Amniotic epithelial cell (primary cell): ENCODE measurements around the gene NKX1-1.

Source experiments
- DNase-seq: peaks from one replicate; pipeline ENCODE4 v3.0.0-alpha.2; 2010; ENCODE audit warnings: low read depth

Gene NKX1-1

DNA sequence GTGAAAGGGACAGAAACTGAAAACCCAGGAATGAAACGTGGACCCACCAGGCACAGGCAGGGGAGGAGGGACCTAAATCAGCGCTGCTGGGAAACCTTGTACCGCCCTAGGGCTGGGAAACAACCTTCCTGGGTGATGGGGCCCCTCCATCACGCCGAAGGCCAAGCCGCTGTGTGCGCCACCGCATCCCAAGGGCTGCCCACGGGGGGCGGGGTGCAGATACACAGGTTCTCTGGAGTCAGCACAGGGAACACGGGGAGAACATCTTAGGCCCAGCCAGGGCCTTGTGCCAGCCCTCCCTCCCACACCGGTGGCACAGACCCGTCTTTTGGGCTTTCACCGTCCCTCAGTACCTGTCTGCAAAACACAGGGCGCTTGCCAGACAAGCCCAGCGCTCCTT is 46.3 kb downstream of the NKX1-1 start:
- DNase-seq, result no peak

DNA sequence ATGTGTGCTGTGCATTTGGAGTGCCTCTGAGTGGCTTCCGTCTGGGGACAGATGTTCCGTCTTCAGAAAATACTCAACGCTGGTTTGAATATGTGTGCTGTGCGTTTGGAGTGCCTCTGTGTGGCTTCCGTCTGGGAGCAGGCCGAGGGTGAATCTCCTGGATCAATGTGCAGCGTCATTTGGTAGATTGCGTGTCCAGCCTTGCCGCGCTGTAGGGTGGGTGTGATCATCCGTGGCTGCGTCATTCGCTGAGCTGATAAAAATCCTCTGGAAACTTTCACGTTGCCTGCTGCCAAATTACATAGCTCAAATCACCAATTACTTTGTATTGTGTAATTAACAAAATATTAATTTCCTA is 47.1 kb downstream of the NKX1-1 start:
- no peak for DNase-seq

- DNase-seq, result no peak
Measured at GRCh38 chr4:1358421-1359143, 47.7 kb downstream of the NKX1-1 start.

- no peak for DNase-seq
Measured at GRCh38 chr4:1357356-1358248, 48.6 kb downstream of the NKX1-1 start.

DNA sequence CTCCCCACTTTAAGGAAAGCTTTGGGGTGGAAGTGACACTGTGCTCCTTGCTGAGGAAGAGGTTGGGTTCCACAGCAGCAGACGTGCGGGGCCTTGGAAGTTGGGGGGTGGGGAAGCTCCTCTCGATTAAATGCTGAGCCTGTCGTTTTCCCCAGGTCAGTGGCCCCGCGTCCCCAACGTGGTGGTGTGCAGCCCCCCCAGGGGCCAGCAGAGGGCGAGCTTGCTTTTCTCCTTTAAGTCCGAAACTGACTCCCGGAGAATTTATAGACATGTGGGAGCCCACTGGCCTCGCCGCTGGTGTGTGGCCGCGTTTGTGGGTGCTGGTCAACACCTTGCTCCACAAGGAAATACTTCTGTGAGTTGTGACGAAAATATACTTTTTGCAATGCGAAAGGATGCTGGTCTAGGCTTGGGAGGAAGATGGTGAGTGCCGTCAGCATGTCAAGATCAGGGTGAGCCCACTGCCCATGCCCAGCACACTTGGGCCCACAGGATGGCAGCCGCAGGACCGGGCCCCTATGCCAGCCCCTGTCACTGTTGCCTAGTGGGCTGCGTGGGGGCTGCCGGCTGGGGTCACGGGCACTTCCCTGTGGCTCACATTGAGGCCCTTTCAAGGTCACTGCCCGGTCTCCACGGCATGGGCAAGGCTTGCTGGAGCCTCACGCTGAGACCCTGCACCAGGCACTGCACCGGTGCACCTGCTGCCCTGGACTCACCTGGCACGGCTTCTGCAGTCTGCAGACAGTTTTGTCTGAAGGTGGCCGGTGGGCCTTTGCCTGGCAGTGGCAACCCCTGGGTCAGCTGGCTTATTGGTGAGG is 49.9 kb downstream of the NKX1-1 start:
- DNase-seq, result peak; percentile 50

DNA sequence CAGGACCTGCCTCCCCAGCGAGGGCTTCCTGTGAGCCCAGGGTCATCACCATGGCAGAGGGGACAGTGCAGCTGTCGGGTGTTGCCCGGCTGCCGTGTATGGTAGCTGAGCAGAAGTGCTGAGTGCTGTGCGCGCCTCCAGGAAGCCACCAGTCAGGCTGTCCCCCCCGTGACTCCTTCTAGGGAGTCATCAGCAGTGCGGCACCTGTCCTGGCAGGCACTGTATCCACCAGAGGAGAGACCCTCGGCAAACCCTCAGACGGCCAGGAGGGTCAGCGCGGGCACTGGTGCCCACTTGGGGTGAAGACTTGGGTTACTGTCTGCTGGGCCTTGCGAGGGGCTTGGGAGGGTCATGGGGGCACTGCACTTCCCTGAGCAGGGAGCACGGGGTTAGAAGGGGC is 50.9 kb downstream of the NKX1-1 start:
- no peak for DNase-seq

- no peak for DNase-seq
Measured at GRCh38 chr4:1354983-1355275, 51.3 kb downstream of the NKX1-1 start.

DNA sequence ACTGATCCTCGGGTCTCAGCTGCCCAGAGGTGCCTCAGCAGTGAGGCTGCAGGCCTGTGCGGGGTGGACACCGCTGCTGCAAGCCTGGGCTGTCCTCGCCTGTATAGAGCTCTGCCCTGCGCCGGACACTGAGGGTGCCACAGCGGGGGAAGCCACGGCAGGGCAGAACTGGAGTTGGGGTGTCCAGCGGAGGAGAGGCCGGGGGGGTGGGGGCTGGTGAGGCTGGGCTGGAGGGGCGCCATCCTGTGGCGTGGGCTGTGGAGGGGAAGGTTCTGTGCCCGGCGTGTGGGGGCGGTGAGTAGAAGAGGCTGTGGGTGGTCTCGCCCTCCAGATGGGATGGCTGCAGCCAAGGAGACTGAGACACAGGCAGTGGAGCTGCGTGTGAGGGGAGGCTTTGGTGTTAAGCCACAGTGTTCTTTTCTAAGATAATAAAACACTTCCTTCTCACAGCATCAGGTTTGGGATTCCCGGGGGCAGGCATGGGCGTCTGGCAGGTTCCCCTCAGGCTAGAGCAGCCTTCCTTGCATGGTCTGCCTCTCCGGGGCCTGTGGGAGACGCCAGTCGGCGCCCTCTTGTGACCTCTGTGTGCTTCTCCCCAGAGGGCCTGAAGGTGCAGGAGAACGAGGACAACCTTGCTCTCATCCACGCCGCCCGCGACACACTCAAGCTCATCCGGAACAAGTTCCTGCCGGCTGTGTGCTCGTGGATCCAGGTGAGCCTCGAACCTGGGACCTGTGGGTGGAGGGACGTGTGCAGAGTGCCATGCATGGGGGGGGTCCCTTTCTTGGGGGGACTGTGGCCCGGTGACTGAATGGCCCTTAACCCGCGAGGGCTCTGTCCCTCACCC is 51.9 kb downstream of the NKX1-1 start:
- no peak for DNase-seq

DNA sequence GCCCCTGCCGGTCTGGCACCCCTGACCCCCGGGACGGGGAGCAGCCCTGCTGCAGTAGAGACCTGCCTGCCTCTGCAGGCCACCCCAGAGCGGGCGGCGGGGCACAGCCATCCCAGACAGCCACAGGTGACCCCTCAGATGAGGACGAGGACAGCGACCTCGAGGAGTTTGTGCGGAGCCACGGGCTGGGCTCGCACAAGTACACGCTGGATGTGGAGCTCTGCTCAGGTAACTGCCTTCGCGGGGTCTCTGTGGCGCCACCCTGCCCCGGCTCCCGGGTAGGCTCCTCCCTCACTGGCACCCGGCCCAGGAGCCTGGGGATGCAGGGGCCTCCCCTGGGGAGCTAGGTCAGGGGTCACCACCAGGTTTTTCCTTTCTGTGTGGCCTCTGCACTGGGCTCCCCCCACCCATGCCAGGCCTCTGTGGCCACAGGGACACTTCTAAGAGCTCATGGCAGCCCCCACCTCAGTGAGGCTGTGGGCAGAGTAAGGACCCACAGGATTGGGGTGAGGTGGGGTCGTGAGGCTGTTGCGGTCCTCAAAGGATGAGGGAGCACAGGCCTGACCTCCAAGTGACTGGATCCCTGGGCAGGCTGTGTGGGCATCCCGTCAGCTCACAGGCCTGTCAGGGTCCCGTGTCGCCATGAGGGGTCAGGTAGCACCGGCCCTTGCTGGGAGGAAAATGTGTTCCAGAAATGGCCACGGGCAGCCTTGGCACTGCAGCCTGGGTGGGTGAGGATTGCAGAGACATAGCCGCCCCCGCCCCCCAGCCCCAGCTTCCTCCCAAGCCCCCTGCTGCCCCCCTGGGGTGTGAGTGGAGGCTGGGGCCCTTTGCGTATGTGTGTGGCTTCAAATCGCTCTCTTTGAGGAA is 52.8 kb downstream of the NKX1-1 start:
- no peak for DNase-seq
